ENCODE measurements around the gene SHC3.

Gene SHC3

DNA sequence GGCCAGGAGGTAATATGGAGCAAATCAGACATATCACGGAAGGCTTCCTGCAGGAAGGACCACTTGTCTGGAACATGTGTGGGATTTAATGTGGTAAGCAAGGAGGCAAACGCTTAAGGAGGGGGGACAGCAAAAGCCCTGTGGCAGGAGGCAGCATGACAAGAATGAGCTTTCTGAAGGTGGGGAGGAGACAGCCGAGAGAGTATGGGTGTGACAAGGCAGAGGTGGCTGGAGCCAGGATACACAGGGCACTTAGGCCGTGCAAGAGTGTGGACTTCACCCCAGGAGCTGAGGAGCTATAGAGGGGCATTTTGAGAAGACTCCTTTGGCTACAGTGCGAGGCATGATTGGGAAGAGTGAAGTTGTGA is 201.7 kb downstream of the SHC3 start:
- no peak for DNase-seq (ENCODE audit: low read depth)
- TF ChIP-seq CTCF (IDR thresholded peaks at IDR 0.05; ENCODE audit: low read depth, low read length) (no peak), MYC (IDR thresholded peaks at IDR 0.05; ENCODE audit: low read depth, low read length) (no peak), POLR2A (IDR thresholded peaks at IDR 0.05; ENCODE audit: extremely low read depth, insufficient read length) (no peak), MAX (IDR thresholded peaks at IDR 0.05; ENCODE audit: low read depth, low read length) (no peak)
- H3K4me3 ChIP-seq (ENCODE audit: low read depth, low read length): no peak overlapping the region

GRCh38 chr9:88975966-88976889 is 202.4 kb downstream of the SHC3 start:
- no peak for DNase-seq (ENCODE audit: low read depth)
- no peak for TF ChIP-seq CTCF (IDR thresholded peaks at IDR 0.05; ENCODE audit: low read depth, low read length)
- no peak for TF ChIP-seq MAX (IDR thresholded peaks at IDR 0.05; ENCODE audit: low read depth, low read length)
- TF ChIP-seq POLR2A (IDR thresholded peaks at IDR 0.05; ENCODE audit: extremely low read depth, insufficient read length): no peak
- no peak for TF ChIP-seq MYC (IDR thresholded peaks at IDR 0.05; ENCODE audit: low read depth, low read length)
- H3K4me3 ChIP-seq (ENCODE audit: low read depth, low read length): no peak overlapping the region

DNA sequence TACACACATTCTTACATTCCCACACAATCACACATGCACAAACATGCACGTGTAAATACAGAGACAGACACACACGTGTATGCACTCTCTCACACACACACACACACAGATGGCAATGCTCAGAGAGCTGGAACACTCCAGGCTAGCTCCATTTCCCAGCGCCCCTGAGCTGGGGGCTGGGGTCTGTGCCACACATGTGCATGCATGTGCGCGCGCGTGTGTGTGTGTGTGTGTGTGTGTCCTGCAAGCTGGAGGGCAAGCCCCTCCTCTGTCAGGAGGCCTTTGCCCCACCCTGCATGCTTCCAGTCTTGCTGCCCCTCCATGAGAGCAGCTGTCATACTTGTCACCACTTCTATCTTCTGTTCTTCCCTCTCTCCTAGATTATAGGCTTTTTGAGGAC is 204.0 kb downstream of the SHC3 start:
- H3K4me3 ChIP-seq (ENCODE audit: low read depth, low read length): no peak overlapping the region
- no peak for TF ChIP-seq MYC (IDR thresholded peaks at IDR 0.05; ENCODE audit: low read depth, low read length)
- no peak for TF ChIP-seq CTCF (IDR thresholded peaks at IDR 0.05; ENCODE audit: low read depth, low read length)
- no peak for TF ChIP-seq MAX (IDR thresholded peaks at IDR 0.05; ENCODE audit: low read depth, low read length)
- TF ChIP-seq POLR2A (IDR thresholded peaks at IDR 0.05; ENCODE audit: extremely low read depth, insufficient read length): no peak
- no peak for DNase-seq (ENCODE audit: low read depth)

GRCh38 chr9:88973281-88974045 is 205.2 kb downstream of the SHC3 start:
- TF ChIP-seq POLR2A (IDR thresholded peaks at IDR 0.05; ENCODE audit: extremely low read depth, insufficient read length): no peak
- DNase-seq (ENCODE audit: low read depth): no peak
- H3K4me3 ChIP-seq (ENCODE audit: low read depth, low read length): no peak overlapping the region

- no peak for DNase-seq (ENCODE audit: low read depth)
- TF ChIP-seq CTCF (IDR thresholded peaks at IDR 0.05; ENCODE audit: low read depth, low read length) (no peak), MAX (IDR thresholded peaks at IDR 0.05; ENCODE audit: low read depth, low read length) (no peak), MYC (IDR thresholded peaks at IDR 0.05; ENCODE audit: low read depth, low read length) (no peak), POLR2A (IDR thresholded peaks at IDR 0.05; ENCODE audit: extremely low read depth, insufficient read length) (no peak)
- no peak overlapping the region for H3K4me3 ChIP-seq (ENCODE audit: low read depth, low read length)
Measured at GRCh38 chr9:88972401-88972800, 206.2 kb downstream of the SHC3 start.

Data from NB4 (cell line).